PC-9 (cell line): Measurements from ENCODE around the gene TUBB.

ENCODE experiments used
- CTCF ChIP-seq: fragments of 200-600 bp; sonication (generic); conservative IDR thresholded peaks from 2 replicates; pipeline ENCODE4 v1.6.1; 2017; ENCODE audit warnings: mixed run types, antibody characterized with exemption, mild to moderate bottlenecking, moderate library complexity
- EZH2 ChIP-seq: fragments of 200-600 bp; sonication (generic); IDR thresholded peaks from 2 replicates; pipeline ENCODE4 v1.8.0; 2017; ENCODE audit warnings: antibody characterized with exemption, low read depth

GRCh38 chr6:30752157-30752927 is 32.2 kb downstream of the TUBB start:
- TF ChIP-seq CTCF, result no peak
- TF ChIP-seq EZH2, result no peak
